Measurements from ENCODE around the gene GPER1.

Gene GPER1

GRCh38 chr7:1054438-1054837, 33.5 kb upstream of the GPER1 start:
- H3K79me2 ChIP-seq (ENCODE audit: insufficient read depth, low read length), result no peaks in the 10 kb centered on the region

GRCh38 chr7:1054861-1055450, 33.0 kb upstream of the GPER1 start:
- no peak for TF ChIP-seq CTCF (IDR thresholded peaks at IDR 0.05; ENCODE audit: low read length)
- TF ChIP-seq EZH2 (IDR thresholded peaks at IDR 0.05; ENCODE audit: borderline replicate concordance, low read length), result no peak
- Histone ChIP-seq H4K20me1 (ENCODE audit: insufficient read depth, low read length) (no peaks in the 10 kb centered on the region), H3K9ac (ENCODE audit: low read length) (no peak overlapping the region), H2AFZ (ENCODE audit: low read length) (no peak overlapping the region), H3K4me1 (ENCODE audit: insufficient read depth, low read length, severe bottlenecking) (no peaks in the 10 kb centered on the region), H3K27me3 (ENCODE audit: insufficient read depth, low read length) (no peaks in the 10 kb centered on the region), H3K79me2 (ENCODE audit: insufficient read depth, low read length) (no peaks in the 10 kb centered on the region), H3K9me2 (ENCODE audit: low read depth, low read length) (no peaks in the 10 kb centered on the region), H3K9me3 (ENCODE audit: low read length) (no peaks in the 10 kb centered on the region), H3K4me2 (ENCODE audit: low read length) (no peak overlapping the region), H3K36me3 (ENCODE audit: insufficient read depth, low read length) (no peaks in the 10 kb centered on the region), H3K4me3 (ENCODE audit: low read depth, low read length, poor library complexity, severe bottlenecking) (no peak overlapping the region), H3F3A (ENCODE audit: insufficient read depth, low read length) (no peaks in the 10 kb centered on the region), H3K27ac (ENCODE audit: low read depth, low read length, poor library complexity, severe bottlenecking) (no peak overlapping the region)

More at GRCh38 chr7:1054438-1054837, 33.5 kb upstream of the GPER1 start:
- no peaks in the 10 kb centered on the region for H3F3A ChIP-seq (ENCODE audit: insufficient read depth, low read length)
- H3K4me2 ChIP-seq (ENCODE audit: low read length), result no peak overlapping the region
- H3K9ac ChIP-seq (ENCODE audit: low read length), result no peak overlapping the region
- H3K9me2 ChIP-seq (ENCODE audit: low read depth, low read length), result no peaks in the 10 kb centered on the region
- no peaks in the 10 kb centered on the region for H4K20me1 ChIP-seq (ENCODE audit: insufficient read depth, low read length)
- H3K9me3 ChIP-seq (ENCODE audit: low read length), result no peaks in the 10 kb centered on the region
- TF ChIP-seq EZH2 (IDR thresholded peaks at IDR 0.05; ENCODE audit: borderline replicate concordance, low read length), result no peak
- no peak for TF ChIP-seq CTCF (IDR thresholded peaks at IDR 0.05; ENCODE audit: low read length)
- H3K36me3 ChIP-seq (ENCODE audit: insufficient read depth, low read length), result no peaks in the 10 kb centered on the region
- H3K27ac ChIP-seq (ENCODE audit: low read depth, low read length, poor library complexity, severe bottlenecking), result no peak overlapping the region
- no peaks in the 10 kb centered on the region for H3K27me3 ChIP-seq (ENCODE audit: insufficient read depth, low read length)
- H2AFZ ChIP-seq (ENCODE audit: low read length), result no peak overlapping the region
- H3K4me3 ChIP-seq (ENCODE audit: low read depth, low read length, poor library complexity, severe bottlenecking), result no peak overlapping the region
- no peaks in the 10 kb centered on the region for H3K4me1 ChIP-seq (ENCODE audit: insufficient read depth, low read length, severe bottlenecking)

- no peaks in the 10 kb centered on the region for H4K20me1 ChIP-seq (ENCODE audit: insufficient read depth, low read length)
- H3K27ac ChIP-seq (ENCODE audit: low read depth, low read length, poor library complexity, severe bottlenecking), result no peak overlapping the region
- no peaks in the 10 kb centered on the region for H3K9me3 ChIP-seq (ENCODE audit: low read length)
- H3K79me2 ChIP-seq (ENCODE audit: insufficient read depth, low read length), result no peaks in the 10 kb centered on the region
- no peaks in the 10 kb centered on the region for H3K27me3 ChIP-seq (ENCODE audit: insufficient read depth, low read length)
- no peak overlapping the region for H3K4me2 ChIP-seq (ENCODE audit: low read length)
- no peaks in the 10 kb centered on the region for H3F3A ChIP-seq (ENCODE audit: insufficient read depth, low read length)
- H2AFZ ChIP-seq (ENCODE audit: low read length), result no peak overlapping the region
- H3K4me3 ChIP-seq (ENCODE audit: low read depth, low read length, poor library complexity, severe bottlenecking), result no peak overlapping the region
- no peak overlapping the region for H3K9ac ChIP-seq (ENCODE audit: low read length)
- H3K9me2 ChIP-seq (ENCODE audit: low read depth, low read length), result no peaks in the 10 kb centered on the region
- peaks cover 5% of the 10 kb centered on the region for H3K4me1 ChIP-seq (ENCODE audit: insufficient read depth, low read length, severe bottlenecking)
- TF ChIP-seq CTCF (IDR thresholded peaks at IDR 0.05; ENCODE audit: low read length) (no peak), EZH2 (IDR thresholded peaks at IDR 0.05; ENCODE audit: borderline replicate concordance, low read length) (no peak)
- H3K36me3 ChIP-seq (ENCODE audit: insufficient read depth, low read length), result no peaks in the 10 kb centered on the region
Measured at GRCh38 chr7:1055491-1055955, 32.4 kb upstream of the GPER1 start.
